ENCODE measurements around the gene GMCL2.

GMCL2 gene

GRCh38 chr5:178177569-178177968, 9.6 kb downstream of the GMCL2 start:
- DNase-seq (ENCODE audit: low spot score): no peak

GRCh38 chr5:178176791-178177190, 10.4 kb downstream of the GMCL2 start:
- no peak for DNase-seq (ENCODE audit: low spot score)

GRCh38 chr5:178174456-178174855, 12.7 kb downstream of the GMCL2 start:
- DNase-seq (ENCODE audit: low spot score): no peak

GRCh38 chr5:178170455-178170854, 16.7 kb downstream of the GMCL2 start:
- no peak for DNase-seq (ENCODE audit: low spot score)

GRCh38 chr5:178165581-178165980, 21.6 kb downstream of the GMCL2 start:
- DNase-seq (ENCODE audit: low spot score): peak; percentile 40

GRCh38 chr5:178163772-178164735, 23.1 kb downstream of the GMCL2 start:
- peak; percentile 89 for DNase-seq (ENCODE audit: low spot score)

- no peak for DNase-seq (ENCODE audit: low spot score)
Measured at GRCh38 chr5:178162481-178162880, 24.7 kb downstream of the GMCL2 start.

GRCh38 chr5:178160176-178160575, 27.0 kb downstream of the GMCL2 start:
- DNase-seq (ENCODE audit: low spot score): no peak

- DNase-seq (ENCODE audit: low spot score): no peak
Measured at GRCh38 chr5:178155065-178155464, 32.1 kb downstream of the GMCL2 start.

- DNase-seq (ENCODE audit: low spot score): peak; percentile 94
Measured at GRCh38 chr5:178153530-178154340, 33.4 kb downstream of the GMCL2 start, which contains the start of gene NHP2. Gene NHP2 (minus strand): TSS chr5:178153885. CDS start chr5:178153817, 68 bp downstream.

GRCh38 chr5:178152491-178153444, 34.4 kb downstream of the GMCL2 start:
- no peak for DNase-seq (ENCODE audit: low spot score)

- no peak for DNase-seq (ENCODE audit: low spot score)
Measured at GRCh38 chr5:178150977-178151734, 36.0 kb downstream of the GMCL2 start.

GRCh38 chr5:178149199-178149932, 37.8 kb downstream of the GMCL2 start:
- no peak for DNase-seq (ENCODE audit: low spot score)

- DNase-seq (ENCODE audit: low spot score): no peak
Measured at GRCh38 chr5:178147406-178147805, 39.8 kb downstream of the GMCL2 start.

GRCh38 chr5:178145965-178146820, 41.0 kb downstream of the GMCL2 start:
- peak; percentile 86 for DNase-seq (ENCODE audit: low spot score)

- no peak for DNase-seq (ENCODE audit: low spot score)
Measured at GRCh38 chr5:178143901-178144300, 43.3 kb downstream of the GMCL2 start.

- DNase-seq (ENCODE audit: low spot score): no peak
Measured at GRCh38 chr5:178143246-178143645, 43.9 kb downstream of the GMCL2 start.

- no peak for DNase-seq (ENCODE audit: low spot score)
Measured at GRCh38 chr5:178142642-178143041, 44.5 kb downstream of the GMCL2 start.

GRCh38 chr5:178141550-178141949, 45.6 kb downstream of the GMCL2 start:
- DNase-seq (ENCODE audit: low spot score): no peak

Measured in HuH-7.5 (cell line).